ENCODE measurements around the gene FFAR2.
"Not testable (repeated sequence)": the region's sequence is repeated elsewhere in the genome, so short reads cannot be mapped to it uniquely, and the experiment has no call there.

FFAR2 gene

DNA sequence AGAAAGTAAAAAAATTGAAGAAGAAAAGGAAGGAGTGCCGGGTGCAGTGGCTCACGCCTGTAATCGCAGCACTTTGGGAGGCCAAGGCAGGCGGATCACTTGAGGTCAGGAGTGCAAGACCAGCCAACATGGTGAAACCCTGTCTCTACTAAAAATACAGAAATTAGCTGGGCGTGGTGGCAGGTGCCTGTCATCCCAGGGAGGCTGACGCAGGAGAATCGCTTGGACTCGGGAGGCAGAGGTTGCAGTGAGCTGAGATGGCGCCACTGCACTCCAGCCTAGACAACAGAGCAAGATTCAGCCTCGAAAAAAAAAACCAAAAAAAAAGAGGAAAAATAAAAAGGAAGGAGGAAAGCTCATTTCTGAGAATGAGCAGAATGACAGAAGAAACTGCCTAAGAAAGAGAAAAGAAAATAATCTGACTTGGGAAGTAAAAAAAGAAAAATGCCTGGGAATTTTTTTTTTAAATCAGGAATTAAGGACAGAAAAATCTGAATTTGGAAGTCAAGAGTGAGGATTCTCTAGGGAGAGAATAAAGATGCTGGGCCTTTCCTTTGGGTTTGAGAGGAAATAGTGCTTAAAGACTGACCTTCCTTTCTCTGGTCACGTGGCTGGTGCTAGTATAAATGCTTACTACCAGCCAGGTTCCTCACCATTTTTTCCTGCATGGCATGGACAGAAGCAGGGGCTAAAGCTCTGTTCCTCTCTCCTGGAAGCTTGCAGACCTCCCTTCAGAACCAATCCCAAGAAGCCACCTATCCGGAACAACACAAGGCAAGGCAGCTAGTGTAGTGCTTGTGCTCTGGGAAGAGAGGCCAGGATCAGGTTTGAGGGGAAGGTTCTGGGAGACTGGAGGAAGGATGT is at the start of gene FFAR2:
Gene FFAR2, plus strand, starts transcription at position 652 of the 864 bp plus-strand sequence. CDS start 1,458 bp downstream, outside the sequence.
- no peak for DNase-seq

DNA sequence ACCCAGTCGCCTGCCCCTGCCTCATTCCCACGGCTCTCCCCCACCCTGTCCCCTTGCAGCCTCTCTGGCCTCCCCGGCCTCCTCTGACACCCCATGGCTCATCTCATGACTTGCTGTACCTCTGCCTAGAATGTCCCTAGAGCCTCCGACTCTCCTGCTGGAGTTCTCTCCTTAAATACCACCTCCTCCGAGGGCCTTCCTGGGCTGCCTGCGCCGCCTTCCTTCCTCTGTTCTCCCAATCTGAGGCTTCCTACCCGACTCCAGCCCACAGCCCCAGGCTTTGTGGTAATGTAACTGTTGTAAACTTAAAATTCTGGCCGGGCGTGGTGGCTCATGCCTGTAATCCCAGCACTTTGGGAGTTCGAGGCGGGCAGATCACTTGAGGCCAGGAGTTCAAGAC is 49.5 kb upstream of the FFAR2 start:
- DNase-seq = no peak

DNA sequence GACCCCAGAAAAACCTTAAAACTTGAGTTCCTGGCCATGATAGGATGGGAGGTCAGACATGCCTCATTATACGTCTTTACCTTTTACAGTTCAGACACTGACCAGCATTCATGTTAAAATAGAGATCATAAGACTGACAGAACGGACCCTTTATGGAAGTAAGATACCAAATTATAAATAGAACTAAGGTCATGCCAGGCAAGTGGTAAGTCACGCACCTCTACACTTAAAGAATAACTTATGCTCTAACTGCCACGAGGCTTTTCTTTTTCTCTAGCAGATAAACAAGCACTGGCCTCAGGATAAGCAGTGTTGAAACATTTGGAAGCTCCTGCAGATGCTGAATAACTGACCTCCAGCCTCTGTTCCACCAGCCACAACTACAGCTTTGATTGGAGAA is 48.8 kb upstream of the FFAR2 start:
- DNase-seq = no peak

DNA sequence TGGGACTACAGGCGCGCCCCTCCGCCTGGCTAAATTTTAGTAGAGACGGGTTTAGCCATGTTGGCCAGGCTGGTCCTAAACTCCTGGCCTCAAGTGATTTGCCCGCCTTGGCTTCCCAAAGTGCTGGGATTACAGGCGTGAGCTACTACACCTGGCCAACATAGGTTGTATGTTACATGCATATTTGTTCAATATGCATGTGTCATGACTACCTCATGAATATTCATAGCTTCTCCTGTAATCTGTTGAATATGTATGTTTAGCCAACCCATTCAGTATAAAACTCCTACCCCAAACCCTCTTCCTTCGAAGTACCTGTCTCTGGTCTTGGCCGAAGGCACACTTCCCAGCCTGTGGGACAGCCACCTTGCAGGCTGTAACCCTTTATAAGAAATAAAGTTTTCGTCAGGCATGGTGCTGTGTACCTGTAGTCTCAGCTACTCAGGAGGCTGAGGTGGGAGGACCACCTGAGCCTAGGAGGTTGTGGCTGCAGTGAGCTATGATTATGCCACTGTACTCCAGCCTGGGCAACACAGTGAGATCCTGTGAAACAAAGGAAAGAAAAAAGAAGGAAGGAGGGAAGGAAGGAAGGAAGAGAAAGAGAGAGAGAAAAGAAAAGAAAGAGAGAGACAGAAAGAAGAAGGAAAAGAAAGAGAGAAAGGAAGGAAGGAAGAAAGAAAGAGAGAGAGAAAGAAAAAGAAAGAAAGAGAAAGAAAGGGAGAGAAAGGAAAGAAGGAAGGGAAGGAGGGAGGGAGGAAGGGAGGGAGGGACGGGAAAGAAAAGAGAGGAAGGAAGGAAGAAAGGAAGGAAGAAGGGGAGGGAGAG is 47.9 kb upstream of the FFAR2 start:
- no peak for DNase-seq

DNA sequence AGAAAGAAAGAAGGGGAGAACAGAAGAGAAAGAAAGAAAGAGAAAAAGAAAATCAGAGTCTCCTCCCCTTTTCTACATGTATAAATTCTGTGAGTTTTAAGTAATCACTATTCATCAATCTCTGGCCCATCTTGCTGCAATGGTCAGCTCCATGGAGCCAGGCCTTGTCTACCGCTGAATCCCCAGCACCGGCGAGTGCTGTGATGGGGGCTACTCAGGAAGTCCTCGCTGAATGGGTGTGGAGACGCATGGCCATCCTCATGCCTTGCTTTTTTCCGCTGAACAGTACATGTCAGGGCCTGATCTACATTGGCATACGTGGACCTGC is 47.3 kb upstream of the FFAR2 start:
- no peak for DNase-seq

DNA sequence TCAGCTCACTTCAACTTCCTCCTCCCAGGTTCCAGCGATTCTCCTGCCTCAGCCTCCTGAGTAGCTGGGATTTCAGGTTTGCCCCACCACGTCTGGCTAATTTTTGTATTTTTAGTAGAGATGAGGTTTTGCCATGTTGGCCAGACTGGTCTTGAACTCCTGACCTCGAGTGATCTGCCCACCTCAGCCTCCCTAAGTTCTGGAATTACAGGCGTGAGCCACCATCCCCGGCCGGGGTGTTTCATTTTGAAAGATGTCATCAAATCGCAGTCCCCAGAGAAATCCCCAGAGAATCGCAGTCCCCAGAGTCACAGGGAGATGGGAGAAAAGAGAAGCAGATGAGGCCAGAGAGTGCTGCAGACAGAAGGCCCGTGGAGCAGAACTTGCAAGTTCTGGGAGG is 46.6 kb upstream of the FFAR2 start:
- not testable (repeated sequence) for DNase-seq

DNA sequence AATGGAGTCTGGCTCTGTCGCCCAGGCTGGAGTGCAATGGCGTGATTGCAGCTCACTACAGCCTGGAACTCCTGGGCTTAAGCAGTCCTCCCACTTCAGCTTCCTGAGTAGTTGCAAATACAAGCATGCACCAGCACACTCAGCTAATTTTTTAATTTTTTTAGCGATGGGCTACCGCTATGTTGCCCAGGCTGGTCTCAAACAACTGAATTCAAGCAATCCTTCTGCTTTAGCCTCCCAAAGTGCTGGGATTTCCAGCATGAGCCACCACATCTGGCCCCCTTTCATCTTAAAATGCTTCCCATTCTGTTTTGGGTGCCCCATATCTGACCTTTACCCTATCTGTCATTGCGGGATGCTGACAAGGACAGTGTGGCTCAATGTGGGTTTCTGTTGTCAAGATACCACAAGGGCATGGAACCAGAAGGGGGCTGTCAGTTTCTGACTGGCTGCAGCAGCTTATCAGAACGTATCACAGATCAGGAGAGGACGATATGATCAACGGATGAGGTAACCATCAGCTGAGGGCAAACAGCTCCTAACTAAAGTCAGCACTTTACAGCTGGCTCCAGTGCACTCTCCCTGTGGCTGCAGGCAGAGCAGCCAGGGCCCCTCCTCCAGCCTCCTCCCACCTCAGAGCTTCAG is 44.8 kb upstream of the FFAR2 start:
- no peak for DNase-seq

DNA sequence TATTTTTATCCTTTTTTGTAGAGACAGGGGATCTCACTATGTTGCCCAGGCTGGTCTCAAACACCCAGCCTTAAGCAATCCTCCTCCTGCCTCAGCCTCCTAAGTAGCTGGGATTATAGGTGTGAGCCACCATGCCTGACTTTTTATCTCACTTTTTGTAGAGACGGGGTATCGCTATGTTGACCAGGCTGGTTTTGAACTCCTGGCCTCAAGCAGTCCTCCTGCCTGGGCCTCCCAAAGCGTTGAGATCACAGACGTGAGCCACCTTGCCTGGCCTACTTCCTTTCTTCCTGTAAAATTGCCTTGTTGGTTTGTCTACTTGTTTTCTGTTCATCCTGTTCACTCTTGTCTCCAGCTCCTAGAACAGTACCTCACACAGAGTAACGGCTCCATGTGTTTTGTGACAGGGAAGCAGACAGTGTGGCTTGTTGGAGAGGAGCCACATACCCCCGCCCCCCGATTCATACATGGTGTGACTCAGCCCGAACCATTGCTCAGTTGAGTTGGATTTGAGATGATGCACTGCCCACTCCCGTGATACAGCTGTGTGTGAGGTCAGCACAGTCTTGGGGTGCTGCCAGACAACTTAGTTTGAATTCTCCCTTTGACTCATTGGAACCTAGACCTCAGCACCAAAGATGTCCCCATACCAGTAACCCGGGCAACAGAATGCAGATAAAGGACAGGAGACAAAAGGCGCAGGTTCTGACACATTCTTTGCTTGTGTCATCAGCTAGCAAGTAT is 43.0 kb upstream of the FFAR2 start:
- no peak for DNase-seq

DNA sequence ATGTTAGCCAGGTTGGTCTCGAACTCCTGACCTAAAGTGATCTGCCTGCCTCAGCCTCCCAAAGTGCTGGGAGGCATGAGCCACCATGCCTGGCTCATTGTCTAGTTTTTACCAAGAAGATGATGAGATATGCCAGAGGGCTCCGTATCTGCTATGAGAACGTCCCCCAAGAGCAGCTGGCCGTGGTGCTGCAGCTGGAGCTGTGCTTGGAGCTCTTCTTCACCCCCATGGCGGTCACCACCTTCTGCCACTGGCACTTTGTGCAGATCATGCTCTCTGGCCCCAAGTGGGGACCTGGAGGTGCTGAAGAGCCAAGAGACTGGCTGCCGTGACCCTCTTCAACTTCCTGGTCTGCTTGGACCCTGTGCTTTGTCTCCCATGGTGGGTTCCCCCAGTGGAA is 40.4 kb upstream of the FFAR2 start:
- no peak for DNase-seq

DNA sequence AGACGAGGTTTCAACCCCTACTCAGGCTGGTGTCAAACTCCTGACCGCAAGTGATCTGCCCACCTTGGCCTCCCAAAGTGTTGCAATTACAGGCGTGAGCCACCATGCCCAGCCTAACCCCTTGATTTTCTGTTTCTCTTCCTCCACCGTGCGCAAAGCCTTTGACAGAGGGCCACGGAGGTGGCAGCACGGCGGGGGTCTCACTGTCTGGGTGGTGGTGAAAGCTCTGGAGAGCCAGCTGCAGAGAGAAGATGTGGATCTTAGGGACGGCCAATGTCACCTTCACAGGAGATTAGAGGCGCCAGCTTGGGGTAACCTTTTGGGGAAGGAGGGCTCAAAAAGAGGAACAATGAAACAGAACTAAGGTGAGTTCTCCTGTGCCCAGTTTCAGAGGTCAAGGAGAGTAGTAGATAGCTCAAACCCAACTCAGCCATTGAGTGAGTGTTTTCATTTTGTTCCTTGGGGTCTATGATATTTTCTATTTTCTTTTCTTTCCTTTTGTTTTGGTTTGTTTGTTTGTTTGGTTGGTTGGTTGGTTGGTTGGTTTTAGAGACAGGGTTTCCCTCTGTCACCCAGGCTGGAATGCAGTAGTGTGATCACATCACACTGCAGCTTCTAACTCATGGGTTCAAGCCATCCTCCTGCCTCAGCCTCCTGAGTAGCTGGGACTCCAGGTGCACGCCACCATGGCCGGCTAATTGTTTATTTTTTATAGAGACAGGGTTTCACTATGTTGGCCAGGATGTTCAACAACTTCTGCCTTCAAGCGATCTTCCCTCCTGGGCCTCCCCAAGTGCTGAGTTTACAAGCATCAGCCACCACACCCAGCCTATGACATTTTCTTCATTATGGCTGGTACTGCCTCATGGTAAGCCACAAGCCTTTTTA is 39.5 kb upstream of the FFAR2 start:
- DNase-seq = no peak

DNA sequence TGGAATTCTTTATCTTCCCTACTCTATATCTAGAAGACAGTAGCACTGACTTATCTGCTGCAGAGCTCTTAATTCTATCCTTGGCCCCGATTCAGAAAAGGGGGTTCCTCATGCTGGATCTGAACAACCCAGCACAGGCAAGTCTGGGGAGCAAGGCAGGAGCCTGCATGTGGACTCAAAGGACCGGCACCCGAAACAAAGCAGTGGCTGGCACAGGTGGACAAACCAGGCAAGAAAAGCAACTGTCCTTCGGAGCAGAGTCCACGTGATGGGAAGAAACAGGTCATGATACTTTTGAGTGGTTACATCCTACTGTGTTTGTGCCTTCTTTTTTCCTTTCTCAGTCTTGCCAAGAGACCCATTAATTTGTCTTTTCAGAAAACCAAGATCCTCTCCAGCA is 38.9 kb upstream of the FFAR2 start:
- DNase-seq = no peak

DNA sequence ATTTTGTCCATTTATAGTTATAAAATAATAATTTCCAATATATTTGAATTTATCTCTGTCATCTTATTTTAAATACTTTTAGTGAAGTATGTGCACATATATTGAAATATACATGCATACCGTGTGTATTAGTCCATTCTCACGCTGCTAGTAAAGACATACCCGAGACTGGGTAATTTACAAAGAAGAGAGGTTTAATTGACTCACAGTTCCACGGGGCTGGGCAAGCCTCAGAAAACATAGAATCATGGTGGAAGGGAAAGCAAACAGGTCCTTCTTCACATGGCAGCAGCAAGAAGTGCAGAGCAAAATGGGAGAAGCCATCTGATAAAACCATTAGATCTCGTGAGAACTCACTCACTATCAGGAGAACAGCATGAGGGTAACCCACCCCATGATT is 37.6 kb upstream of the FFAR2 start:
- no peak for DNase-seq

DNA sequence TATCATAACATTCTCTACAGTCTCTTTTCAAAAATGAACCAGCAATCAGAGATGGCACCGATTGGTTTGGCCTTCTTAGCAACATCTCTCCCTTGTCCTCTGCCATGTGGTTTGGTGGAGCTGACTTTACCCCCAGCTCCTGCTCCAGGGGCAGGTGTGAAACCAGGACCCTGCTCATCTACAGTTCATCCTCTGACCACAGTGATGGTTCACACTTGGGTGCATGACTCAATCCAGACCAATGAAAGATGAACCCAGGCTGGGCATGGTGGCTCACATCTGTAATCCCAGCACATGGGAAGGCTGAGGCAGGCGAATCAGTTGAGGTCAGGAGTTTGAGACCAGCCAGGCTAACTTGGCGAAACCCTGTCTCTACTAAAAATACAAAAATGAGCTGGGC is 33.6 kb upstream of the FFAR2 start:
- DNase-seq = no peak

DNA sequence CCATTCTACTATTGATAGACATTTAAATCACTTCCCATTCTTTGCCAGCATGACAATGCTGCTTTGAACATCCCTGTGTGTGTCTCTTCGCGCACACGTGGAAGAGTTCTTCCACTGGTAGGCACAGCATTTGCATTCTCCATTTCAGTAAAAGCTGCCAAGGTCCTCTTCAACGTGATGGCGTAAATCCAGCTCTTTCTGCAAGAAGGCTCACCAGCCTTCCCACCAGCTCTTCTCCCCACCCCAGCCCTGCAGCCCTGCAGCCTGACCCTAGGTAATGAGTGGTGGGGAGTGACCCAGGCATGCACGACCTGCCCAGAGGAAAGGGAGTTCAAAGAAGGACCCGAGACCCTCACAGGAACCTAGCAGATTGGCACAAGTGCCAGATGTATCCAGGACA is 31.7 kb upstream of the FFAR2 start:
- no peak for DNase-seq

DNA sequence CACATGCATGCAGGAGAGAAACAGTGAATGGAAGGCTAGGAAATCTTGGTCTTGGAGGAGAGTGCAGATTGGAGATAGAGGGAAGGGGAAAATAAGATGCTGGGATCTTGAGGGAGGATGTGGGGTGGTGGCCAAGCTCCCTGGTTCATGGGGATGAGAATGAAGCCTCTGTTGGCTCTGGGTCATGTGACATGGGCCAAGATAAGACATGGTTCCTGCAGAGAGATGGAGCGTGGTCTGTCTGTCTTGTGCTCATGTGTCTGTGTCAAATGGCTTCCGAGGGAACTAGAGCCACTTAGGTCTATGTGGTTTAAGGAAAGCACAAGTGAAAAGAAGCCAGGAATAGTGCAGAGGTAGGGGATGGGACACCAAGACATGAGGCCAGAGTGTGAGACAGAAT is 30.8 kb upstream of the FFAR2 start:
- DNase-seq = no peak

DNA sequence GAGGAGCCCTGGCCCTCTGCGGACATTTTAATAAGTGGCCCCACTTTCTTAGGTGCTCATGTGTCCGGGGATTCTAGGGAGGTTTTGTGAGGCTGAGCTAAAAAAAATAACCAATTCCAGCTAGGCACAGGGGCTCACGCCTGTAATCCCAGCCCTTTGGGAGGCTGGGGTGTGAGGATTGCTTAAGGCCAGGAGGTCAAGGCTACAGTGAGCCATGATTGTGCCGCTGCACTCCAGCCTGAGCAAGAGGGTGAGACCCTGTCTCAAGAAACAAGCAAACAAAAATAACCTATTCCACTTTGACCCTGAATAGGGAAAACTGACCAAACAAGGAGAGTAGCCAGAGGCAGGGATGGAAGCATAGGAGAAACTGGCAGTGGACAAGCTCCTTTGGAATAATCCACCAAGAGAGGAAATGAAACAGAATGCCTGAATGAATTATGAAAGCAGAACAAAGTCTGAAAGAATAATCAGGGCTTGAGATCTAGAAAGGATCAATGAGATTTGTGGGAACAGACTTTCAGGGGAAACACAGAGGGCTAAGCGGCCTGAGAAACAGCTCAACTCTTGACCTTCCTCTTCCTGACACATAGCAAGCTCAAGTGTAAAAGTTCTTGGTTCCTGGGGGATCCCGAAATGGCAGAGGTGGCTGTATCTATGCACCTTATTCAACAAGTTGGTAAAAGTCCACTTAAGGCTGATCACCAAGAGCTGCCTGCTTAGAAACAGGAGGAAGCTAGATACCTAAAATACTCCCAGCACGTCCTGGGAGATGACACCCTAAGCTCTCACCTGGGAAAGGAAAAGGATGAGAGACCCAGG is 30.1 kb upstream of the FFAR2 start:
- DNase-seq = no peak

DNA sequence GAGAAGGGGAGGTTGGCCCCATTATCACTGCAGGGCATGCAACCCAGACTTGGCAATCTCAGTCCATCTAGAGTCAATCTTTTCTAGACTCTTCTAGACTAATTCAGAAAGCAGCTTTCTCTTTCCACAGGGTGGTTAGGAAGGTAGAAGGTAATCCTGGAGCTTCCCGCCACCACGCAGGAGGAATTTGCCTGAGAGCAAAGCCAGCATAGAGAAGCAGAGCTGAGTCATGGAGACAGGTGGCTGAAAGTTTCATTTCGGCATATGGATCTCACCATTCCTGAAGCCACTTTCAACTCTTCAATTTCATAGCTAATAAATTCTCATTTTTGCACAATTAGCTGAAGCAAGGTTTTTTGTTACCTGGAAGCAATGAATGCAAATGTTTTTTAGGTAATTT is 29.0 kb upstream of the FFAR2 start:
- DNase-seq = no peak

DNA sequence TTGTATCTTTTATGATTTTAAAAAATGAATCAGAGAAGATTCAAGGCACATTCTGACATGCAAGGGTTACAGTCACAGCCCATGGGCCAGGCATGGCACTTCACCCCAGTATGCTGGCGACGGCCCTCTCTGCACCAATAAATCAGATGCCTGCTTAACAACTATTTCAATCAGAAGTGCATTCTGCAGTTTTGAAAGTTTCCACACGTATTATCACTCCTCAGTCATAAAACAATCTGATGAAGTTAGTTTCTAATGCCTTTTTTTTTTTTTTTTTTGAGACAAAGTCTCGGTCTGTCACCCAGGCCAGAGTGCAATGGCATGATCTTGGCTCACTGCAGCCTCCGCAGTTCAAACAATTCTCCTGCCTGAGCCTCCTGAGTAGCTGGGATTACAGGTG is 28.3 kb upstream of the FFAR2 start:
- DNase-seq = no peak

DNA sequence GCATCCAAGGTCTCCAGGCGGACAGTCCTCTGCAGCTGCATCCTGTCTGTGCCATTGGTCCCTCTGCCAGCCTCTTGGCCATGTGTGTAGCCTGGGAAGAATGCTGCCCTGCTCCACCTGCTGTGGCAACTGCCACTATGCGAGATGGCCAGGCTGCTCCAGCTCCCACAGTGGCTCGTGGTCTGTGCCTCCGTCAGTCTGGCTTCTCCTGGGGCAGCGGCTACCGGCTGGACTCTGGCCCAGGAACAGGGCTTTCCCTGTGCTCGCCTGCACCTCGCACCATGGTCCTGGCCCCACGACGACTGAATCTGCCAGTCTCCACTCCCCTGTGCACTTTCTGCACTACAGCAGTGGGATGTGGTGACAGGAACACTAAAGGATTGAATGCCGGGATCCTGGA is 26.7 kb upstream of the FFAR2 start:
- DNase-seq = no peak

DNA sequence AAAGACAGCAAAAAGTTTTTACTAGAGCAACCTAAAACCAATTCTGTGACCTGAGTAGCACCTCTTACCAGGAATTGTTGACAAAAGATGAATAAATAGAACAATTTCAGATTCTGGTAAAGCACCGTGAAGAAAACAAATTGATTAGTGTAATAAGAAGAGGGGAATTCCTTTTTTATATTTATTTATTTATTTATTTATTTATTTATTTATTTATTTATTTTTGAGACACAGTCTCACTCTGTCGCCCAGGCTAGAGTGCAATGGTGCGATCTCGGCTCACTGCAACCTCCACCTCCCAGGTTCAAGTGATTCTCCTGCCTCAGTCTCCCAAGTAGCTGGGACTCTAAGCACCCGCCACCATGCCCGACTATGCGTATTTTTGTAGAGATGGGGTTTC is 24.7 kb upstream of the FFAR2 start:
- DNase-seq = not testable (repeated sequence)

DNA sequence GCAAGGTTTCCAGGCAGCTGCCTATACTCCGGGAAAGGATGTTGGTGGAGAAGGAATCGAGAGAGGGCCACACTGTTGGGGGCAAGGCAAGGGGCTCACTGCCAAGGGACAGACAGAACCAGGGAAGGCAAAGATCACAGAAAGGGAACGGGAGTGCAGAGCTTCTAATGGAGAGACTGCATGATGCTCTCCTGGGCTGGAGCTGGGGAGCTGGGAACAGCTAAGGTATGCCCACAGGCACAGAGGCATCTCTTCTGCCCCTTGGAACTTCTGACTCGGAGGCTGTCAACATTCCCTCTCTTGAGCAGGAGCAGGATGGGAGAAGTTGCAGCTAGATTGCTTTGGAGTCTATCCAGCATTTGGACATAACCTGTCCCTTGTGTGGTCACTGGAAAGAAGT is 22.4 kb upstream of the FFAR2 start:
- DNase-seq = no peak

Measured in cerebellar nuclear complex (tissue), 1 donor.